ENCODE measurements around the gene SNAPIN.
"Not testable (repeated sequence)": the region's sequence is repeated elsewhere in the genome, so short reads cannot be mapped to it uniquely, and the experiment has no call there.

Gene SNAPIN

GRCh38 chr1:153649137-153649862 lies 9.2 kb upstream of the SNAPIN start:
- no peak for DNase-seq

DNA sequence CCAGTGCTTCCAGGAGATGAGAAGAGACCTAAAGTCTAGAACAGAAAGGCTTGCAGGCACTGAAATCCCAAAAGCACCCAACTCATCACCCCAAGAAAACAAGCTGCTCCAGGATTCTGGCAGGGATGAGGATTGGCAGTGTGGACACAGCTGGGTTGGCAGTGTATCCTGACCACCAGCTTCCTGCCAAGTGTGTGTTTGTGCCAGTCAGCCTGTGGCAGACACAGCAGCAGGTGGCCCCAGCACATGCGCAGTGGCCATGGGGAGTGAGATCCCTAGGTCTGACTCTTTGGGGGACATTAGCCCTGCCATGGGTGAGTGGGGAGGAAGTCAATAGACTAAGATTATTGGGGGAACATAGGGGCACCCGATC lies 8.7 kb upstream of the SNAPIN start:
- peak; percentile 80 for DNase-seq

DNA sequence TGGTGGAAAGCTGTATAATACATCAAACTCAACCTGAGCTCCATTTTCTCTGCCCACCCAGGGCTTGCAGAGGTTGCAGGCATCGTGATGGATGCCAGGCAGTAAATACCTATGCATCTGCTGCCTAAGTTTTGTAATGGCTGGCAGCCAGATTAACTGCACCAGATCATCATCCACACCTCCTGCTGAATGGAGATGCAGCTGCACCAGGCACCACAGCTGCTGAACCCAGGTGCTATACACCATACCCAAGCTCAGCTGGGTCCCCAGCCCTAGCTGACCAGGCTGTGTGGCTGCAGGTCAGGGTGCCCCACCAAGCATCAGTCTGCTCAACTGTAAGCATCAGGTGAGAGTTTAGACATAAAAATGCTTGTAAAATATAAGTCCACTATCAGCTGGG lies 6.7 kb upstream of the SNAPIN start:
- DNase-seq = no peak

DNA sequence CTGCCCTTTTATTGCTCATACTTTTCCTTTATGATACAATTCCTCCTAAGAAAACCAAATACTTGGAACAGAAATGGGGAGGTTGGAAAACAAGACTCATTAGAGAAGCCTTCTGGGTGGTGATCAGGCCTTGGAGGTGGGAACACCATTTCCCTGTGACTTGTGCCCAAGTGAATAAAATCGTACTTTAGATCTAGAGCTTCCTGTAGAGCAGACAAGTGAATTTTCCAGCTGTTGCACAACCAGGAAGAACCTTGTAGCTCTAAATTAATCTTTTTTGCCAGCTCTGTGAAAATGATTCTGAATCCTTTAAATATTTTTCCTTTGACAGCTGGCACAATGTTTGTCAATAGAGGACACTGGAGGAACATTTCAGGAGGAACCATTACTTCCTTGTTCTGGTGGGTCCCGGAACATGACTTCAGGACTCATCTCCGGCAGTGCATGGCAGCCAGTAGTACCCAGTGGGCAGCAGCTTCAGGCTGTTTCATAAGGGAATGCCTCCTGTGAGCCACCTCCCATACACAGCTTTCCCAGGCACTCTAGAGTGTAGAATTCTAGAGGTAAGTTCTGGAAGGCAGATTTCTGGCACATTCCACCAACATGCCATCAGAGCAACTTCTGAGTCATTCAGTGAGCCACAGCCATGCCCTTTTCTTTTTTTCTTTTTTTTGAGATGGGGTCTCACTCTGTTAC lies 5.5 kb upstream of the SNAPIN start:
- no peak for DNase-seq

DNA sequence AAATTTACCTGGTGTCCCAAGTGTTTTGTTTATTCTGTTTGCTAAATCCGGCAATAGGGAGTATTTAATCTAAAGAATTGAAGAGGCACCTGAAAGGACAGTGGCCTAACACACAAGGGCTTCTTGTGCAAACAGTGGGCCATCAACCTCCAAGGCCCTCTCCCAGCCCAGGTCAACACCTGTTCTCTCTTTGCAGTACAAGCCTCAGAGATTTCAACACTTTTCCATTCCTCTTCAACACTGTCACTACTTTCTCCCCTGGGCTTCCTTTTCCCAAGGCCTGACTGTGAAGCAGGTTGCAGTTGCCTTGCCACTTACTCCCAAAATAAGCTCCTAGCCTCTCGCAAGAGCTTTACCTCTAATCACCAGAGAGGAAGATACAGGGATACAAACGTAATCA lies 3.2 kb upstream of the SNAPIN start:
- no peak for DNase-seq

- DNase-seq = no peak
Measured at GRCh38 chr1:153659175-153659534, 652 bp downstream of the SNAPIN start.

- no peak for DNase-seq
Measured at GRCh38 chr1:153659656-153660055, 1.2 kb downstream of the SNAPIN start.

GRCh38 chr1:153661111-153661708 lies 2.7 kb downstream of the SNAPIN start:
- no peak for DNase-seq

DNA sequence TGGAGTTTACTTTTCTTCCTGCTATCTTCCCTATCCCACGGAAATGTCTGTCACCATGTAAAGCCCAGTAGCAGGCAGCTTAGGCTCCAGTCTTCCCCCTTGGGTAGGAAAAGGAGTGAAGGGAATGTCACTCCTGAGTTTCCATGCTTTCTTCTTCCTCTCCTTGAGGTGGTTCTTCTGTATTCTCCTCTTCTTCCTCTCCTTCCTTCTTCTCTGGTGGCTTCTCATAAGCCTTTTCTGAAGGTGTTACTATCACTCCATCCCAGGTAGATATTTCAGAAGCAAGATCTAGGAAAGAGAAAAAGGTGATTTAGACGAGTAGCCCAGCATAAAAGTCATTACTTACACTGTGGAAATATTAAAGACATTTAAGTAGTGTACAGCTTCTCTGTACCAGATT lies 3.8 kb downstream of the SNAPIN start:
- DNase-seq = no peak

DNA sequence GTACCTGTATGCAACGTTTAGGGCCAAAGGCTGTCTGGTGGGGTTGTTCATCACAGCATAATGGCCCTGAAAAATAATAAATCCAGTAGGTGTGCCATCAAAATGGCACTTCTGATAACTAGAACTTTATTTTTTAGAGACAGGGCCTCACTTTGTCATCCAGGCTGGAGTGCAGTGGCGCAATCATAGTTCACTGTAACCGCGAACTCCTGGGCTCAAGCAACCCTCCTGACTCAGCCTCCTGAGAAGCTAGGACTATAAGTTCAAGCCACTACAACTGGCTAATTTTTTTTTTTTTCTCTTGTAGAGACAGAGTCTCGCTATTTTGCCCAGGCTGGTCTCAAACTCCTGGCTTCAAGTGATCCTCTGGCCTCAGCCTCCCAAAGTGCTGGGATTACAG lies 4.7 kb downstream of the SNAPIN start:
- no peak for DNase-seq

DNA sequence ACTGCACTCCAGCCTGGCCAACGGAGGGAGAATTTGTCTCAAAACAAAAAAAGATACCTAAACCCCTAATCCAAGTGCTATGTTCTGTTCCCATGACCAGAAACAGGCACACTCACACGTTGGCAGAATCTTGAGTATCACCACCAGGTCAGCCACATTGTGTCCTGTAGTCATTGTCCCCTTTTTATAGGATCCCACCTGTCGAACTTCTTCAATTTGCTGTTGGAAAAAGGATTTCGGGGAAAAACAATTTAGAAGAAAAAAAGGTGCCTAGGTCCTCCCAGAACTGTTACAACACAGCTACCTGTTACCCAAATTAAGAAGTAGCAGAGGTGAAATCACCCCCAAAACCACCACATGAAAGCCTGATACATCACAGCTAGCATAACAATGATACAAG lies 8.9 kb downstream of the SNAPIN start:
- DNase-seq = no peak

DNA sequence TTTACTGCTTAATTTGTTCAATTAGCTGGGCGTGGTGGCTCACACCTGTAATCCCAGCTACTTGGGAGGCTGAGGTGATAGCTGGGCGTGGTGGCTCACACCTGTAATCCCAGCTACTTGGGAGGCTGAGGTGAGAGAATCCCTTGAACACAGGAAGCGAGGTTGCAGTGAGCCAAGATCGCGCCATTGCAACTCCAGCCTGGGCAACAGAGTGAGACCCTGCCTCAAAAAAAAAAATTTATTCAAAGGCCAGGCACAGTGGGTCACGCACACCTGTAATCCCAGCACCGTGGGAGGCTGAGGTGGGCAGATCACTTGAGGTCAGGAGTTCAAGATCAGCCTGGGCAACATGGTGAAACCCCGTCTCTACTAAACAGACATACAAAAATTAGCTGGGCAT lies 10.2 kb downstream of the SNAPIN start:
- DNase-seq = not testable (repeated sequence)

DNA sequence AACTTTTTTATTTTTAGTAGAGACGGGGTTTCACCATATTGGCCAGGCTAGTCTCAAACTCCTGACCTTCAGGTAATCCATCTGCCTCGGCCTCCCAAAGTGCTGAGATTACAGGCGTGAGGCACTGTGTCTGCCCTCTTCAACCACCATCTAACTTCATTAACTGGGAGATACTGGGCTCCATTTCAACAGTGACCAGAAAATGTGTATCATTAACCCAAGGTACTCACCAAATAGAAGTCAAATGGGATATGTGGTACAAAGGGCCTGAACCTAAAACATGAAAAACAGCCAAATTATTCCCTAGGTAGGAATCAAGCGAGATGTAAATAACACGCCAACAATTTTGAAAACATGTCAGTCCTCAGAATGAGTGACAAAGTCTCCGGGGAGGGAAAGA lies 11.1 kb downstream of the SNAPIN start:
- DNase-seq = no peak

DNA sequence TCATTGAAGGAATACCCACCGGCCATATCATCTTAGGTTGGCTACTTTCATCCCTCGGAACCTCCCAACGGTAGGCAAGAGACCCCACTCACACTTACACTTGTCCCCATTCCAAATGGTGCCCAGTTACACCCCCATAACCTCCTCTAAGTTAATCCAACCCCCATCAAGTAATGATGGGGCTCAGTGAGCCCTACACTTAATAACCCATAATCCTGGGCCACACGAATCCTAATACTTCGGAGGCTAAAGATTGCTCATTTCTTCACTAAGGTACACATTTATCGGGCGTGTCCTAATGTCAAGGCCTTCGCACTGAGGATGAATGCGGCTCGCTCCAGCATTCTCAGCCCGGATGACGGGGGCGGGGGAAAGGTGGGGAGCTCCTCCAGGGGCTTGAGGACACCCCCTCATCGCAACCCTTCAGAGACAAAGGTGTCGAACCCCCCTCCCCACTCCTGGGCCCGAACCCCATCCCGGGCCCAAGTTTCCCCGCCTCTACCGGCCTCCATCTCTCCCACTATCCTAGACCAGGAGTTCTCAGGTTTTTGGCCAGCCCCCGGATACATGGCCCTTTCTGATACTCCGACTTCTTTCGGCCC lies 11.9 kb downstream of the SNAPIN start:
- DNase-seq = no peak

- DNase-seq = peak; percentile 98
Measured at GRCh38 chr1:153670859-153671627, 12.5 kb downstream of the SNAPIN start, which contains the start of gene ILF2. ILF2 (minus strand) TSS chr1:153670993; CDS start chr1:153670922, 71 bp downstream.

GRCh38 chr1:153671628-153672353 lies 13.3 kb downstream of the SNAPIN start:
- peak; percentile 64 for DNase-seq

GRCh38 chr1:153673511-153673910 lies 15.0 kb downstream of the SNAPIN start:
- no peak for DNase-seq

GRCh38 chr1:153677718-153678518 lies 19.4 kb downstream of the SNAPIN start:
- peak; percentile 34 for DNase-seq

DNA sequence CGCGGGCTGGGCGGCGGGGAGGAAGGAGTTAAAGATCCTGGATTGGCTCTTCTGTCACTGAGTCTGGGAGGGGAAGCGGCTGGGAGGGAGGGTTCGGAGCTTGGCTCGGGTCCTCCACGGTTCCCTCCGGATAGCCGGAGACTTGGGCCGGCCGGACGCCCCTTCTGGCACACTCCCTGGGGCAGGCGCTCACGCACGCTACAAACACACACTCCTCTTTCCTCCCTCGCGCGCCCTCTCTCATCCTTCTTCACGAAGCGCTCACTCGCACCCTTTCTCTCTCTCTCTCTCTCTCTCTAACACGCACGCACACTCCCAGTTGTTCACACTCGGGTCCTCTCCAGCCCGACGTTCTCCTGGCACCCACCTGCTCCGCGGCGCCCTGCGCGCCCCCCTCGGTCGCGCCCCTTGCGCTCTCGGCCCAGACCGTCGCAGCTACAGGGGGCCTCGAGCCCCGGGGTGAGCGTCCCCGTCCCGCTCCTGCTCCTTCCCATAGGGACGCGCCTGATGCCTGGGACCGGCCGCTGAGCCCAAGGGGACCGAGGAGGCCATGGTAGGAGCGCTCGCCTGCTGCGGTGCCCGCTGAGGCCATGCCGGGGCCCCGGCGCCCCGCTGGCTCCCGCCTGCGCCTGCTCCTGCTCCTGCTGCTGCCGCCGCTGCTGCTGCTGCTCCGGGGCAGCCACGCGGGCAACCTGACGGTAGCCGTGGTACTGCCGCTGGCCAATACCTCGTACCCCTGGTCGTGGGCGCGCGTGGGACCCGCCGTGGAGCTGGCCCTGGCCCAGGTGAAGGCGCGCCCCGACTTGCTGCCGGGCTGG lies 20.2 kb downstream of the SNAPIN start, which contains the start of gene NPR1:
Gene NPR1, plus strand, starts transcription at position 170 of the 818 bp plus-strand sequence. Its CDS starts 421 bp downstream, at position 591.
- DNase-seq = no peak

Measured in midbrain (tissue), 1 donor.